ENCODE measurements around the gene BLTP3A.
A peak's percentile ranks its signal among the peaks of the same experiment; 100 is the strongest.
"Not testable (repeated sequence)": the region's sequence is repeated elsewhere in the genome, so short reads cannot be mapped to it uniquely, and the experiment has no call there.

Gene BLTP3A

DNA sequence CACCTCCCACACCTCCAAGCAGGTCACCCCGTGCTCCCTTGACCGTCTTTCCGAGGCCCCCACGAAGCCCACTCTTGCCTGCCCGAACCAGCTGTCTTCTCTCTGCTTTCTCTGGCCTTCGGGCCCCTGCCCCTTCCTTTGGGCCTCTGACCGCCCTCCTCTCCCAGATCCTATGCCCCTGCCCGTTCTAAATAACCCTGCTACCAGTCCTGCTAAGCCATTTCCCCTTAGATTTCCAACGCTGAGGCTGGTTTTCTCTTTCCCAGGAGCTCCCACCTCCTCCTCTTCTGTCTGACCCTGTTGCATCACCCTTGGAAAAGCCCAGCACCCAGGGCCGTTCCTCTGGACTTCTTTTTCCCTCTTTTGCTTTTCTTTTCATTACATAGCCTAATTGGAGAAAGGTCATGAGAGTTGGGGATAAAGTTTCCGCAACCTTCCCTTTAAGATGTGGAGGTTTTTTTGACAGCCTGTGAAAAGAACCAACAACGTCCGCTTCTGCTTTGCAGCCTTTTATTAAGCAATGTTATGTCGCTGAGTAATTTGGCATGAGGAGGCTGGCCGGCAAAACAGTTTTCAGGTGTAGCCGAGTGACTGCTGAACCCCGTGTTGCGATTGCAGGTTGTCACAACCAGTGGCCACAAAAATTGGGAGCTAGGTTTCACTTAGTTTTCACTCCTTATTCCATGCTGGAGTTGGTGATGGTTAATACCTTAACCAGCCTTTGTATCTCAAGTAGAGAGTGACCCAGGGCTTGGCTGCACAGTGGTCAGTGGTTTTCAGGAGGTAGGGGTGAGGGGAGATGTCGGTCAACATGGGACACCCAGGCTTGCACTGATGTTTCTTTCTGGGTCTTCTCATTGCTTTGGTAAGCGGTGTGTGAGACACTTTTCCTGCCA is 970 bp downstream of the BLTP3A start:
- peak; percentile 53 for FAIRE-seq

GRCh38 chr6:34793877-34794276 is 2.0 kb downstream of the BLTP3A start:
- FAIRE-seq, result no peak
- DNase-seq (ENCODE audit: insufficient read length, low spot score), result no peak

More for the DNA sequence above, 970 bp downstream of the BLTP3A start:
- DNase-seq (ENCODE audit: insufficient read length, low spot score), result peak; percentile 40

GRCh38 chr6:34795836-34796425 is 4.0 kb downstream of the BLTP3A start:
- FAIRE-seq, result no peak
- DNase-seq (ENCODE audit: insufficient read length, low spot score), result no peak

DNA sequence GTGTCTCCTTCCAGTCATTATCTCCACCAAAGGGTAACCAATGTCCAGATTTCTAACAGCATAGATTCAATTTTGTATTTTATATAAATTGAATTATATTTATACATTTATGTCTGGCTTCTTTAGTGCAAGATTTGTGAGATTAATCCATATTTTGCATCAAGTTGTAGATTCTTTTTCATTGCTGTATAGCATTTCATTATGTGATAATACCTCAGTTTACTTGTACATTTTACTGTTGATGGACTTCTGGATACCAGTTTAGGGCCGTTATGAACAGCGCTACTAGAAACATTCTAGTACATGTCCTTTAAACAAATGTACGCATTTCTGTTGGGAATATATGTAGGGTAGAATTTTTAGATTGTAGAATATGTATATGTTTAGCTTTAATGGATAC is 6.2 kb downstream of the BLTP3A start:
- no peak for DNase-seq (ENCODE audit: insufficient read length, low spot score)
- no peak for FAIRE-seq

GRCh38 chr6:34799547-34799946 is 7.7 kb downstream of the BLTP3A start:
- no peak for FAIRE-seq
- DNase-seq (ENCODE audit: insufficient read length, low spot score), result no peak

DNA sequence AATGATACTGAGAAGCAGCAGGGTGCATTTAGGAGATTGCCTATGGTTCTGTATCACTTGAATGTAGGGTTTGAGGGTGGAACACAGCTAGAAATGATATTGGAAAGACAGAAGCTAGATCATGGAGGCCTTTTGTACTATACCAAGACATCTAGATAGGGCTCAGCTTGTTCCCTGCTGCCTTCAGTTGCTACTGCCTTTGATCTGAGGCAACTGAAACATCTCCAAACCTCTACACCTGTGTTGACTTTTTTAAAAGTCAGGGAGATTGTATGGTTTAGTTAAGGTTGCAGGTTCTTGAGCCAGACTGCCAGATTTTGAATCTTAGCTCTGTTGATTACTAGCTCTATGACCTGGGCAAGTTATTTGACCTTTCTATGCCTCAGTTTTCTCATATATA is 12.7 kb downstream of the BLTP3A start:
- DNase-seq (ENCODE audit: insufficient read length, low spot score), result no peak
- no peak for FAIRE-seq

- not testable (repeated sequence) for DNase-seq (ENCODE audit: insufficient read length, low spot score); FAIRE-seq
Measured at GRCh38 chr6:34805074-34805473, 13.2 kb downstream of the BLTP3A start.

- DNase-seq (ENCODE audit: insufficient read length, low spot score), result no peak
Measured at GRCh38 chr6:34806738-34807453, 15.0 kb downstream of the BLTP3A start.

GRCh38 chr6:34808473-34808872 is 16.6 kb downstream of the BLTP3A start:
- not testable (repeated sequence) for FAIRE-seq; DNase-seq (ENCODE audit: insufficient read length, low spot score)

More at GRCh38 chr6:34806738-34807453, 15.0 kb downstream of the BLTP3A start:
- no peak for FAIRE-seq

DNA sequence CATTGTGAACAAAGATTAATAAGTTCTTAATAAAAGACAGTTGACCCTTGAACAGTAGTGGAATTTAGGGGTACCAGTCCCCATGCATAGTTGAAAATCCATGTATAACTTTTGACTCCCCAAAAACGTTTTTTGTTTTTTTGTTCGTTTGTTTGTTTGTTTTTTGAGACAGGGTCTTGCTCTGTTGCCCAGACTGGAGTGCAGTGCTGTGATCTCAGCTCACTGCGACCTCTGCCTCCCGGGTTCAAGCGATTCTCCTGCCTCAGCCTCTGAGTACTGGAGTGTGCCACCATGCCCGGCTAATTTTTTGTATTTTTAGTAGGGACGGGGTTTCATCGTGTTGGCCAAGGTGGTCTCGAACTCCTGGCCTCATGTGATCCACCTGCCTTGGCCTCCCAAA is 17.5 kb downstream of the BLTP3A start:
- not testable (repeated sequence) for FAIRE-seq; DNase-seq (ENCODE audit: insufficient read length, low spot score)

DNA sequence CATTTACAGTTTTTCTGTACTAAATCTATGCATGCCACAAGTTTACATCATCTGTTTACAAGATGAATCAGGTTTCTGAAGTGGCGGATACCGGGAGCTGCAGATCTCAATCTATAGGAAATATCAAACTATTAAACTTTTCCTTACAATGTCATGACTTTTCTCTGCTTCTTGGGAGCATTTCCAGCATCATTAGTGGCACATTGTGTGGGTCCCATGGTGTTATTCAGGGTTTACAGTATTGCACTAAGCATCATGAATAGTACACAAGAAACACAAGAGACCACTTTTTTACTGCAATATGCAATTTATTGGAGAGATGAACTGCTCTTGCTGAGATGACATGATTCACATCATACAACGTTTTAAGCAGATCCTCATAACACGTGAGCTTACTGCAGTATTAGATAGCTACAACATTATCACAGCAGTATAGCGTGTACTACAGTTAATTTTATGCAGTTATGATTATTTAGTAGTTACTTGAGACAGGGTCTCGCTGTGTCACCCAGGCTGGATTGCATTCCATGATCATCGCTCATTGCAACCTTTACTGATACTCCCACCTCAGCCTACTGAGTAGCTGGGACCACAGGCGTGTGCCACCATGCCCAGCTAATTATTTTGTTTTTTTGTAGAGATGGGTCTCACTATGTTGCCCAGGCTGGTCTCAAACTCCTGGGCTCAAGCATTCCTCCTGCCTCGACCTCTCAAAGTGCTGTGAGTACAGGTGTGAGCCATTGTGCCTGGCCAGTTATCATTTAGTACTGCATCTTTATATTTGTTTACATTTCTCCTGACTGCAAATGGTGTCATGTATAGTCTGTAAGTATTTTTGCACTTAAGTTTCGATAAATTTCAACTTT is 18.4 kb downstream of the BLTP3A start:
- DNase-seq (ENCODE audit: insufficient read length, low spot score) (no peak), FAIRE-seq (peak; percentile 49)

DNA sequence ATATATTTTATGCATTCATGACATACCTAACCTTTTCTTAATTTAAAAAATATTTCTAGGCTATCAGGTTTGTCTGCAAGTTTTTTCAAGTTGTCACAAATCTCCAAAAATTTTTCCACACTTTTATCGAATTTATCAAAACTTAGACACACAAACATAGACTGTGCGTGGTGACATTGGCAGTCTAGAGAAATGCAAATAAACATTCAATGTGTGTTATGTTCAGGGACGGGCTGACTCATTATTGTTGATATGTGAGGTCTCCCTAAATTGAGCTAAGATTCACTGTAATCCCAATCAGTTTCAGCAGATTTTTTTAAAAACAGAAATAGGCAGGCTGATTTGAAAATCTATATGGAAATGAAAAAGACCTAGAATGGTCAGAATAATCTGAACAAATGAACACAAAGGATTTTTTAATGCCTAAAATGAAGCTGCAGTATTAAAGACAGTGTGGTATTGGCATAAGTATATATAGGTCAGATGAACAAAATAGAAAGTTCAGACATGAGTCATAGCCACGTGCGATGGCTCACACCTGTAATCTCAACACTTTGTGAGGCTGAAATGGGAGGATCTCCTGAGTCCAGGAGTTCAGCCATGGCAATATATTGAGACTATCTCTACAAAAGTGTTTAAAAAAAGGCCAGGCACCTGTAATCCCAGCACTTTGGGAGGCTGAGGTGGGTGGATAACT is 19.2 kb downstream of the BLTP3A start:
- FAIRE-seq, result peak; percentile 95
- DNase-seq (ENCODE audit: insufficient read length, low spot score), result no peak

- no peak for FAIRE-seq
Measured at GRCh38 chr6:34813028-34813713, 21.3 kb downstream of the BLTP3A start.

GRCh38 chr6:34816635-34817301 is 24.9 kb downstream of the BLTP3A start:
- no peak for DNase-seq (ENCODE audit: insufficient read length, low spot score)
- peak; percentile 68 for FAIRE-seq

More at GRCh38 chr6:34813028-34813713, 21.3 kb downstream of the BLTP3A start:
- DNase-seq (ENCODE audit: insufficient read length, low spot score), result no peak

GRCh38 chr6:34817446-34817845 is 25.6 kb downstream of the BLTP3A start:
- peak; percentile 4 for FAIRE-seq
- no peak for DNase-seq (ENCODE audit: insufficient read length, low spot score)

- DNase-seq (ENCODE audit: insufficient read length, low spot score), result not testable (repeated sequence)
- peak; percentile 68 for FAIRE-seq
Measured at GRCh38 chr6:34818872-34819570, 27.1 kb downstream of the BLTP3A start.

DNA sequence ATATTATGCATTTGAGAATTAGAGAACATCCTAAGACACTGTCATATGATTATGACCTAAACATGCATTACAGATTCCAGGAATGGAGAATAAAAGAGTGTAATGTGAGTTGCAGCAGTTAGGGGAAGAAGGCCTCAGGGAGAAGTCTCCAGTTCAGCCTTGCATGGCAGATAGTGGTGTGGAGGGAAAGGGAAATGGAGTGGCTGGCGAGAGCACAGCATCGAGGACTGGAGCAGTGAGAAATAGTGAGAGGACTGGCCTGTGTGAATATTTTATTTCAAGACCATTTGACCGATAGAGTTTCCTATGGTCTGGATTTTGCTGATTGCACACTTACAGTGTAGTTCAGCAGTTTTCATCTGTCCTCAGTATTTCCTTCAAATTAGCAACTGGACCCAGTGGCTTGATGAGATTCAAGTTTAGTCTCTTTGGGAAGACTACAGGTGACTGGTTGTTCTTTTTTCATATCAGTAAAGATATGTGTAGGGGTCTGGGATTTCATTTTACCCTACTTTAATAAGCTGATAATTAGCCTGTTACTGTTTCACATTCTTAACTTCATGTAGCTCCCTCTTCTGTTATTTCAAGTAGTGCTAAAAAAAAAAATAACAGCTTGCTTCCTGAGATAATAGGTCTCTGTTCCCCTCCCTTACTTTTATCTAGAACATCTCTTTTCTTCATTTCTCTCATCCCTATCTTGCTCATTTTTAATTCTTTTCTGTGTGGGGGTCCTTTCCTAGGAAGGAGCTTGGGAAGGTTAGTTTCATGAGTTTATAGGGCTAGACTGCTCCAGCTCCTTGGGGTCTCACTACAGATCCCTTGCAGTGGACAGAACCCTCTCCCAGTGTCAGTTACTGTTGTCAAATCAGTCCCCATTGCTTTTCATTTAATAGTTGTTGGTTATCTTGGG is 27.9 kb downstream of the BLTP3A start:
- DNase-seq (ENCODE audit: insufficient read length, low spot score) (no peak), FAIRE-seq (no peak)

Measured in GM19239 (cell line).